Inflammatory macrophage treated with lipopolysaccharide for 4 hours (primary cell): ENCODE data around the gene STK36.

ENCODE experiments used
- DNase-seq: peaks from one replicate; pipeline ENCODE4 v3.0.0-alpha.2; 2020

STK36 gene

GRCh38 chr2:218671654-218672566 is at the start of gene STK36, which contains the start of gene RNF25:
Gene STK36, plus strand, starts transcription at chr2:218672086. Its CDS starts 744 bp downstream, at chr2:218672830.
Gene RNF25, minus strand, starts transcription at chr2:218672002. Its CDS starts 32 bp downstream, at chr2:218671970.
- DNase-seq, result peak; percentile 77

- peak; percentile 8 for DNase-seq
Measured at GRCh38 chr2:218622606-218623365, 49.1 kb upstream of the STK36 start.

- DNase-seq, result peak; percentile 18
Measured at GRCh38 chr2:218623366-218623705, 48.5 kb upstream of the STK36 start.

- DNase-seq, result no peak
Measured at GRCh38 chr2:218626369-218626768, 45.5 kb upstream of the STK36 start.

GRCh38 chr2:218627939-218628338 is 43.9 kb upstream of the STK36 start:
- no peak for DNase-seq

- no peak for DNase-seq
Measured at GRCh38 chr2:218631837-218632236, 40.0 kb upstream of the STK36 start.

- DNase-seq, result no peak
Measured at GRCh38 chr2:218635719-218636118, 36.2 kb upstream of the STK36 start.

- no peak for DNase-seq
Measured at GRCh38 chr2:218638372-218638771, 33.5 kb upstream of the STK36 start.

GRCh38 chr2:218642121-218642656 is 29.7 kb upstream of the STK36 start:
- DNase-seq, result no peak

GRCh38 chr2:218642786-218643185 is 29.1 kb upstream of the STK36 start:
- no peak for DNase-seq

GRCh38 chr2:218643751-218644310 is 28.1 kb upstream of the STK36 start:
- no peak for DNase-seq

GRCh38 chr2:218644721-218645120 is 27.2 kb upstream of the STK36 start:
- no peak for DNase-seq

GRCh38 chr2:218645126-218645525 is 26.8 kb upstream of the STK36 start:
- no peak for DNase-seq

GRCh38 chr2:218648088-218648786 is 23.6 kb upstream of the STK36 start:
- DNase-seq, result peak; percentile 63

GRCh38 chr2:218648787-218649100 is 23.1 kb upstream of the STK36 start:
- no peak for DNase-seq

- DNase-seq, result no peak
Measured at GRCh38 chr2:218655751-218656150, 16.1 kb upstream of the STK36 start.

- peak; percentile 36 for DNase-seq
Measured at GRCh38 chr2:218658671-218659257, 13.1 kb upstream of the STK36 start.

- peak; percentile 66 for DNase-seq
Measured at GRCh38 chr2:218659258-218659987, 12.5 kb upstream of the STK36 start, which contains the start of the genes BCS1L and ZNF142. Gene BCS1L, plus strand, starts transcription at chr2:218659683. Its CDS starts 1,305 bp downstream, at chr2:218660988. Gene ZNF142, minus strand, starts transcription at chr2:218659623. Its CDS starts 3,194 bp downstream, at chr2:218656429.

- DNase-seq, result no peak
Measured at GRCh38 chr2:218659988-218660358, 11.9 kb upstream of the STK36 start.

GRCh38 chr2:218662377-218662776 is 9.5 kb upstream of the STK36 start:
- no peak for DNase-seq

- no peak for DNase-seq
Measured at GRCh38 chr2:218662827-218663226, 9.1 kb upstream of the STK36 start.
